CD4-positive, alpha-beta T cell treated with Interleukin-6 at 100 ng/mL for 8 hours (primary cell): ENCODE results near the gene EMID1.
"Not testable (repeated sequence)": the region's sequence is repeated elsewhere in the genome, so short reads cannot be mapped to it uniquely, and the experiment has no call there.

Experiments
- DNase-seq: peaks from one replicate; pipeline ENCODE4 v3.0.0-alpha.2; 2020; ENCODE audit warnings: mixed read lengths, low spot score

EMID1 gene

GRCh38 chr22:29211466-29211865, 5.8 kb downstream of the EMID1 start:
- no peak for DNase-seq

GRCh38 chr22:29212743-29213142, 7.0 kb downstream of the EMID1 start:
- DNase-seq = no peak

GRCh38 chr22:29213493-29213892, 7.8 kb downstream of the EMID1 start:
- no peak for DNase-seq

- DNase-seq = no peak
These were observed 8.5 kb downstream of the EMID1 start for GRCh38 chr22:29214232-29214631.

- DNase-seq = no peak
These were observed 9.5 kb downstream of the EMID1 start for GRCh38 chr22:29215012-29215860.

GRCh38 chr22:29216011-29216872, 10.5 kb downstream of the EMID1 start:
- DNase-seq = no peak

- DNase-seq = no peak
These were observed 11.4 kb downstream of the EMID1 start for GRCh38 chr22:29216873-29217666.

GRCh38 chr22:29217827-29218757, 12.4 kb downstream of the EMID1 start:
- DNase-seq = no peak

- DNase-seq = no peak
These were observed 13.2 kb downstream of the EMID1 start for GRCh38 chr22:29218758-29219408.

GRCh38 chr22:29219409-29219782, 13.7 kb downstream of the EMID1 start:
- not testable (repeated sequence) for DNase-seq

- DNase-seq = no peak
These were observed 14.4 kb downstream of the EMID1 start for GRCh38 chr22:29219881-29220670.

- no peak for DNase-seq
These were observed 18.6 kb downstream of the EMID1 start for GRCh38 chr22:29224121-29224858.

- no peak for DNase-seq
These were observed 19.2 kb downstream of the EMID1 start for GRCh38 chr22:29224859-29225410.

- no peak for DNase-seq
These were observed 19.9 kb downstream of the EMID1 start for GRCh38 chr22:29225422-29226090.

GRCh38 chr22:29226351-29226981, 20.8 kb downstream of the EMID1 start:
- DNase-seq = no peak

- no peak for DNase-seq
These were observed 25.5 kb downstream of the EMID1 start for GRCh38 chr22:29230972-29231875.
